ENCODE data around the gene AFF3.

Gene AFF3

DNA sequence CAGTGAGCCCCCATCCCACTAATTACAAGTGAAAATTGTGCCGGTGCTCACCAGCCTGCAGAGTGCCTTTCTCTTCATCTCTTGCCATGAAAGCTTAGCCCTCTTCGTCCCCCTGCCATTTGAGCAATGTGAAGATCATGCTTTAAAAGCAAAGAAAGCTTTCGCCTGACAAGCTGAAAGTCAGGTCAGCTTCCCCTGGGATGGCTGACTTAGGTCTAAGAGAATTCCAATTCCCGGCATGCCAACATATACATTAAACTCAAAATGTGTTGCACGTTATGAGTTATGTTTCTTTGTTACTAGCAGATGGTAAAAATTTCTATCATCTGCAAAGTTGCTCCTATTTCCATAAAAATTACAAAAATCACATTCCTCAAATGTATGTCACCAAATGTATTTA lies 129.8 kb downstream of the AFF3 start:
- DNase-seq (ENCODE audit: low read depth in 3 of 3) = no peak

DNA sequence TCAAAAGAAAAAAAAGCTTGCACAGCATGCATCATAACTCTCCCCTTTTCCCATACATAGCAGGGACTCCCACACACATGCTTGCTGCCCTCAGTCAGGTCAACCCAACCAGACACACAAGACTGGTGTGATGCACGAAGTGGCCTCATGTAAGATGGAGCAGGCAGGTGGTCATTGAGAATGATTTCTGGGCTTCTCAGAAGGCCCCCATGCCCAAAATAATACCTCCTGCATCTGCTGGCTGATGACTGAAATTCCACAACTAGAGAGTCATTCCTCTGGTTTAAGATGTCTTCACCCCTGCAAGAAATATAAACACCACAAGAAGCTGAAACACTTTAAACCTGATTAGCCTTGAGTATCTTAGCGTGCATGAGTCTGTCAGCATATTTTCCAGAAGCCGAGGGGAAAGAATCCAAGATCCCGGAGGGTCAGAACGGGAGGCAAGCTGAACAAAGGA lies 131.1 kb downstream of the AFF3 start:
- DNase-seq (ENCODE audit: low read depth in 3 of 3) = no peak

DNA sequence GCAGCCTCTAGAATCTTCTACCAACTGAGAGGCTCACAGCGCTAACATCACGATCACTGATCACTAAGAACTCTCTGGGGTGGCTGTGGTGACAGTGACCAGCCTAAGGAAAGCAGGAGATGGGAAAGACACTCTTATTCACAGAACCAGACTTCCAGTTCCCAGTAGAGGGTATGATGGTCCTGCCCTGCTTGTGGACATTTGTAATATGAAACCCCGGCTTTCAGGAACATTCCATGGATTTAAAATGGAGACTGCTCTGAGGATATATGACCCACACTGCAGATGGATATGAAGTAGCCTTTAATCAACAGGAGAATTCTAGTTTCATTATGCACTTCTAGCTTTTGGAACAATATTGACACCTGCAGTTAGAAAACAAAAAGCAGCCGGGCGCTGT lies 131.8 kb downstream of the AFF3 start:
- no peak for DNase-seq (ENCODE audit: low read depth in 3 of 3)

DNA sequence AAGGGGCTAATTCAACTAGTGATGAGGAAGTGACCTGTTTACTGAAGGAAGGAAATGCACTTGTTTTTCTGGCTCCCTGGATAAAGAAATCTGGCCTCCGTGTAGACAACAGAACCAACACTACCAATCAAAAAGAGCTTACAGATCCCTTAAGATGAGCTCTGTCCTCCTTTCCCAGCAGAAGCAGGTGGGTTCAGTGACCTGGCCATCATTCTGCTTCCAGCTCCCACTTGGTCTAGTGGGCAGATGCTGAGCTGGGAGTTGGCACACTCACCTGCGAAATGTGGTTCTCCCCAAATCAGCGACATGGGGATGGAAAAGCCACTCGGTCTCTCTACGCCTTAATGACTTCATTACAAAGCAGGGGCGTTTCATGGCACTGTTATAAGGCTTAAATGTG lies 132.6 kb downstream of the AFF3 start:
- DNase-seq (ENCODE audit: low read depth in 3 of 3) = no peak

DNA sequence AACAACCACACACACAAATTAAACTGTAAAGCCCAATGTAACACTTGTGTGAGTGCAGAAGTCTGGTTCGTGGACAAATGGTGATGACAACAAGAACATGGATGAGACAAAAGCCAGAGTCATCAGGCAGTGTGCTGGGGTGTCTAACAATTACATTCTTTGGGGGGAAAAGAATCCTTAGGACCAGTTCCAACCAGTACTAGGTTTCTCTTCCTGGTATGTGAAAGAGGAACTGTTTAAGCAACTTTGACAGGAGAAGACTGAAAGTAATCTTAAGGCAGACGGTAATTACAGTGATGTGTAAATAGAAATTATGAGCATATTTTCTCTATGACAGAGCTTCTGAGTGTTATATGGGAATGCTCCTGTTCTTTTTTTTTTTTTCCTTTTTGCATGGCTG lies 133.4 kb downstream of the AFF3 start:
- DNase-seq (ENCODE audit: low read depth in 3 of 3) = no peak

DNA sequence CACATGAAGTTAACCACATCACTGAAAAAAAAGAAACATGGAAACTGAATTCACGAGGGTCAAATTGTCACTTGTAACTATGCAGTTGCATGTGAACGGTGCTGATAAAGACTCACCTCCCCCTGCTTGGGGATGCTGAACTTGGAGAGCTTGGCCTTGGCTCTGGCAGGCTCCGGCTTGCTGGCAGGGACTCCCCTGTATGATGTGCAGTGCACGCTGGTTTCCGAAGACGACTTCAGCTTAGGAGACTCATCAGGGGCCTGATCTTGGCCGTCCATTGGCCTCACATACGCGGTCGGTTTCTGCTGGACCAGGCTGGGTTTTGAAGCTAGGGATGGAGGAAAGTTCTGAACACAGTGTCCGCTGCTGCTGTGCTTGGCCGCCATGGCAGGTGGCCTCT lies 135.9 kb downstream of the AFF3 start:
- no peak for DNase-seq (ENCODE audit: low read depth in 3 of 3)

DNA sequence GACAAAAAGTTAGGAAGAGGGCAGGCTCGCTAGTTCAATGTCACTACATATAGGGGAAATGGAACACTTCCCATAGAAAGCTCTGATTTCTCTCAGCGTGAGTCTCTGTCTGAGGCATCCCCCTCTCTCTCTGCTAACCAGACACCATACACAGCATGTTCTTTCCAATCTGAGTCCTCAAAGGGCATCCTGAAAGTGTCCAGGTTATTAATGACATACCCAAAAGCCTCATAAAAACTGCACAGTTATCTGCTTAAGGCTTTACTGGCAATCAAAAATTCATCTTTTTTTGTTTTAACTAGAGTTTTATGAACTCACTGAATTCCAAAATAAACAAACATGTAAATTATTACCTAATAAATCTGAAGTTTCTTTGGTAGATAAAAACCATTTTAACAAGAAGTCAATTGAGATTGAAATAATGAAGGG lies 137.4 kb downstream of the AFF3 start:
- DNase-seq (ENCODE audit: low read depth in 3 of 3) = no peak

DNA sequence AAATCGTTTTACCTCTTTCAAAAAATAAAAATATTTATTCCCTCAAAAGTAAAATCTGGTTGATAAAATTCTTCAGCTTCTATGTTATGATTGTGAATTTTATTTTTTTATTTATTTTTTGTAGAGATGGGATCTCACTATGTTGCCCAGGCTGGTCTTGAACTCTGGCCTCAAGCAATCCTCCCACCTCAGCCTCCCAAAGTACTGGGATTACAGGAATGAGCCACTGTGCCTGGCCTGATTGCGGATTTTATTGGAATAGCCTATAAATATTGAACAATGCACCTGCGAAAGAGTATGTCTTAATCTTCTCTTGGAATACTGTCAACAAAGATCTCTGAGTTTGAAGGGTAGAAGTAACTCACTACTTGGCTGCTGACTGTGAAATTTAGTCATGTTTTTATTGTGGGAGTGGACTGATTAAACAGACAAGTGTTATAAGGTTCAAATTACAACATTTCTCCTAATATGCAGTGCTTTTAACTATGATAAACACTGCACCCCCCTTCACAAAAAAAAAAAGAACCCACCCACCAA lies 138.0 kb downstream of the AFF3 start:
- DNase-seq (ENCODE audit: low read depth in 3 of 3) = no peak

DNA sequence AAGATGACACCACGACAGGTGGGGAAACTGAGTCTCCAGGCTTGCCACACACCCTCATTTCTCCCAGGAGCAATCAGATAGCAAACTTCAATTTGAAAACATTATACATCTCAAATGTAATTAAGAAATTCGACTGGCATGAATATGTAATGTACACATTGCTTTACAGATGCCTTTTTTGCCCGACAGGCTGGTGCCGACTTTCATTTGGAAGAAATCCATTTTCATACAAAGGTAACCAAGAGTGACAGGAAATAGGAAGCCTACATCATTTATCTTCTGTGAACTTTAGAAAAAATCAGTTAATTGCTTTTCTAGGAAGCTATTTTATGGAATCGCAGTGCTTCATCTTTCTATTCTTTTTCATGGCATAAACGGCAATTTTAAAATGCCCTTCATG lies 140.3 kb downstream of the AFF3 start:
- DNase-seq (ENCODE audit: low read depth in 3 of 3) = no peak

DNA sequence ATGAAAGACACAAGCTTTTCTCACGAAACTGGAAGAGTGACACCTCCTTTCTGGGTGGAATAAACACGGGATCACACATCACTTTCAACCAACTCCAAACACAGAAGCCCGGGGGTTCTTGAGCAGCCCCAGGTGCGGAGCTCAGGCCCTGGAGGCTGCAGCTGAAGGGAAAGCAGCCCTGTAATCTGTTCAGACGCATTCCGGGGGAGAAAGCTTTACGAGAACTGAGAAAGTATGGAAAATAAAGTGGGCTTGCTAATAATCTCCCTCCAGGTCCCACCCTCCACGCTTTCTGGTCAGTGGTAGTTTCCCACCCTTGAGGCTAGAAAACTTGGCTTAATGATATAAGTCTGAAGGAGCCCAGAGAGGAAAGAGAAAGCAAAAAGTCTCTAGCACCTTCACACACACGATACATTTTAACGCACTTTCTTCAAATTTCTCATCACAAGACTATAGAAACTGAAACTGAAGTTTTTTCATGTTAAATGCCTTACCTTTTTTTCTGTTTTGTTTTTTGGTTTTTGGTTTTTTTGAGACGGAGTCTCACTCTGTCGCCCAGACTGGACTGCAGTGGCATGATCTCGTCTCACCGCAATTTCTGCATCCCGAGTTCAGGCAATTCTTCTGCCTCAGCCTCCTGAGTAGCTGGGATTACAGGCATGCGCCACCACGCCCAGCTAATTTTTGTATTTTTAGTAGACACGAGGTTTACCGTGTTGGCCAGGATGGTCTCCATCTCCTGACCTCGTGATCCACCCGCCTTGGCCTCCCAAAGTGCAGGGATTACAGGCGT lies 141.3 kb downstream of the AFF3 start:
- DNase-seq (ENCODE audit: low read depth in 3 of 3) = no peak

DNA sequence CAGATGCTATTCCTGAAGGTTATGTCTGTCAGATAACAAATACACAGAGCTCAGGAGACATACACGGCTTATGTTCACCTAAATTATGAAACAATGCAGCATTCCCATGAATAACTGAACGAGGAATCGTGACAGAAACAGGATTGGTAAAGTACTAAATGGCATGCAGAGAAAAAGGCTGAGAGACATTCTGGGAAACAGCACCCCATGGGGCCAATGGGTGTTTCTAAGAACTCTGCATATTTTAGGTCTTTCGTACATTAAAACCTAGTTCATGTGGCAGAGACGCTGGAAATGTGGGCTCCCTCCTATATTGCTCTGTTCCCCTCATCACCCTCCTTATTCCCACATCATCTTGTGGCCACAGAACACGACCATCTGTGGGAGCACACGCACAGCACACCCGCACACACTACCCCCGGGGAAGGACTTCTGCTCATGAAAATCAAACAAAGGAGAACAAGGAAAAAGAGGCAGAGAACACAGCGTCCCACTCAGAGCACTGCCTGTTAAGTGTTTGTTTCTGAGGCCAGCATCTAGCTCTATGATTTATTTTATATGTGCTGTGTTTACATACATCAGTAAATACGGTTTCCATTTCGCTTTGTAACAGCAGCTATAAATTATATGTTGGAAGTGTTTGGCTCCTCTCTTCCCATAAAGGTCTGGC lies 143.6 kb downstream of the AFF3 start:
- no peak for DNase-seq (ENCODE audit: low read depth in 3 of 3)

DNA sequence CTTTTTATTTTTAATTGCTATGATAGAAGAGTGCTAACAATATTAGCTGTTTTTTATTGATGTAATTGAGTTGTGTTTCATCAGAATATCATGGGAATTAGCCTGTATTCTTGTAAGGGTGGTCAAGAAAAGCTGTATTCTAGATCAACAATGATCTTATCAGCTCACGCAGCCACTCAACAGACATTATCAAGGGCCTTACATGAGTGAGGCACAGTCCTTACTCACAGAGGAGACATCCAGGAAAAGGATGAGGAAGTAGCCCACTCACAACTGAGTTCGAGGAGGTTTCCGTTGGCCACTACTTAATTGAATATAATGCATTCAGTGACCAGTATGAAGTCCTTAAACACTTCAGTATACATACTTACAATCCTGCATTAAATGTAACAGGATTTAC lies 152.5 kb downstream of the AFF3 start:
- DNase-seq (ENCODE audit: low read depth in 3 of 3) = no peak

DNA sequence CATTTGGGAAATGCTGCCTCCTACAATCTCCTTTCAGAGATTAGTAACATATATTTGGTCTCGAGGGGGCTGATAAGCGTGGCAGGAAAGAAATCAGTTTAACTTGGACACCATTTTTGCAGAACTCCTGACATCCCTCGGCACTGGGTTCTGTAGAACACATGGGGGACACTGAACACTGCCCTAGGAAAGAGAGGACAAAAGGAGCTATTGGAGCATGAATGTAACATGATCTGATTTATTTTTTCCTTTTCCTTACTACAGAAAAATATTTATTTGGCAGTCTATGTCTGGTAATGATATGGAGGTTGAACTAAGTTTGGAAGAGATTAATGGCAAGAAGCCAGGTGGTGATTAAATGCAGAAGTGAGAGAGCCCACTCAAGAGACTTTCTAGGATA lies 153.8 kb downstream of the AFF3 start:
- no peak for DNase-seq (ENCODE audit: low read depth in 3 of 3)

DNA sequence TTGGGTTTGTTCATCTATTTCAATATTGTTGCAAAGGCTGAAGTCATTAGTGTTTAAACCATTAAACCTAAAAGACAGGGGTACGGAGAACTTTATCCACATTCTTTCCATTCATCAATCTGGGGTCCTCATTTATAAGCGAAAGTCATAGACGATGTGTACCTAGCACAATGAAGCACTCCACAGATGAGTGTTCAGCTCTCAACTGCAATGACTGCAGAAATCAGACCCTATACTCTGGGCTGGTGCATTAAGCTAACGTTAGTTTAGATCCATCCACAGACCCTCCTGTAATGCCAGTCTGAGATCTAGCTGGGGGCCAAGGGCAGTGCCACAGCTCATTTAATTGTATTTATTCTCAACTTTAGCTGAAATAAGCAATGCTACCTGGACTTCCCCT lies 155.2 kb downstream of the AFF3 start:
- DNase-seq (ENCODE audit: low read depth in 3 of 3) = no peak

DNA sequence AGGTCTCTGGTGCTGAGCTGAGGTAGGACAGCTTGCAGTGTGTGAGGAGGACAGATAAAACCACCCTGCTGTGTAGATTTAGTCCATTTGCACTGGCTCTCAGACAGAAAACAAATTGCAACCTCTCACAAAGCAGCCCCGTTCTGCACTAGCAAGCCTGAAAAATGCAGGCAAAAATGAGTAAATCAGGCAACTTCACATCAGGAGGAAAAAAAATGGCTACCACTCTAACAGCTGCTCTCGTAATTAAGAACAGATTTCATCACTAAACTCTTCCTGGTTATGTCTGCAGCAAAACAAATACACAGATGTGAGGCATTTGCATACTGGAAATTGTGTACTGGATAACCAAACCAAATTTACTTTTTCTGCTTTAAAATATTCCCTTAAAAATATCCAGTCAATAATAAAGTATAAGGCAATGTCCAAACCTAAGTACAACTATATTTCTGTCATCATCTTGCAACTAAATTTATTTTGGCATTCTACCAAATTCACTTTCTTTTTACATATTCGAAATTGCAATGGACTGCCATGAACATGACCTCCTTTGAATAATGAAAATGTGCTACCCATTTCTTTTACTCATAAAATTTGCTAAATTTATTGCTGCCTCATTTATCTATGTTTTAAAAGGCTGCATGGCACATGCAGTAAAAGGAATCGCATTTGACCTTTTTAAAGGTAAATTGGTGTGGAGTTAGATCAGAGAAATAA lies 157.4 kb downstream of the AFF3 start:
- DNase-seq (ENCODE audit: low read depth in 3 of 3) = no peak

DNA sequence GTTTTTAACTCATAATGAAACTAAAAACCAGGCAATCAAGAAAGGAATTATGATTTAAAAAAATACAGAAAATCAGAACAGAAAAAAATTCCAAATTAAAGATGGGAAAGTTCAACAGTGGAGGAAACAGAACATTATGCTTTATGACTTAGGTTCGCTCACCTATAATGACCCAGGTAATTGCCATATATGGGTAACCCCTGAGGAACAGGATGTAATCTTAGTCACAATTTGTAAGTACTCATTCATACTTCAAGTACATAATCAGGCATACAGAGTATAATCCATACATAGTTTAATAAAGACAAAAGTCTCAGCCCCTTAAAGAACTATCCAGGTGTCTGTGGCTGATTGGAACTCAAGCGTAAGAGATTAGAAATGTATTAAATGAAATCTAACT lies 159.6 kb downstream of the AFF3 start:
- no peak for DNase-seq (ENCODE audit: low read depth in 3 of 3)

DNA sequence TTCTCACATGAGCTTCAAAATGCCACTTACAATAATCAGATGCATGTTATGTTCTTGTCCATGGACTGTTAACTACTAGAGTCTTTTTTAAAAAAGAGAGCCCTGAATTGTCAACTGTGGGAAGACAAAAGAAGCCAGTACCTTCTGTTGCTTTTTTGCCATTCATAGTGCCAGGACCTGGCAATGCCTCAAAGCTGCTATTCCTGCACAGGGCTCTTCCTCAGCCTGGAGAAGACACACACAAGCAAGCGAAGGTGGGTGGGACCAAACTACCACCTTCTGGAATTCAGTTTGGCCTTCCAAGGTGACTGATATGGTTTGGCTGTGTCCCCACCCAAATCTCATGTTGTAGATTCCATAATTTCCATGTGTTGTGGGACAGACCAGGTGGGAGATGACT lies 160.6 kb downstream of the AFF3 start:
- DNase-seq (ENCODE audit: low read depth in 3 of 3) = no peak

DNA sequence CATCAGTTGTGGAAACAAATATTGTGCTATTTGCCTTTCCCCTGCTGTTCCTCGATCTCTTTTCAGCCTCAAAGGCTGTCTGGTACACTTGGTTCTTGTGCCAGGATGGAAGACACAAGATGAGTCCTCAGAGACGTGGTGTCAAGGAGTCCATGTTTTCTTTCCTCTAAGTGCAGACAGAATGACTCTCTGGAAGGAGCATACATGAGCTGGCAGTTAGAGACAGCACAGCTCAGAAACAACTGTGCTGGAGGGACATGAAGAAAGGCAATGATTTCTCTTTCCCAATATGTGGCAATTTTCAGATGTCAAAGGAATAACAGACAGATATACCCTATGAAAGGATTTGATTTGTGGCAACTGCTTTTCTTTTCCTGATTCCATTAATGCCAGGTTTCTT lies 162.2 kb downstream of the AFF3 start:
- no peak for DNase-seq (ENCODE audit: low read depth in 3 of 3)

DNA sequence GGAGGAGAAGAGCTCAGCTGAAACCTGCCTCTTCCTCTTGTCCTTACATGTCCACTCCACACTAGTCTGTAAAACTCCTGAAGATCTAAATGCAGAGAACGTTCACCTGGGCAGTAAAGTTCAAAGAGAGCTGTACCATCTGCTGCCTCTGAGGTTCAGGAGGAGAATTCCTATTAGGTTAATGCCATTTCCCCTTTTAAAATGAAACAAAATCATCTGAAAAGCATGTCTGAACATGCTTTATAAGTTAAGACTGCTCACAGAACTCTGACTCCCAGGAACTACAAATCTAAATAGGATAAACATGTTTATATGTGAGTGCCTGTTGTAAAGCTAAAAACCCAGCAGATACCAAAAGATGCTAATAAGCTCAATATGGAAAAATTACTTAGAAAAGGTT lies 164.4 kb downstream of the AFF3 start:
- no peak for DNase-seq (ENCODE audit: low read depth in 3 of 3)

DNA sequence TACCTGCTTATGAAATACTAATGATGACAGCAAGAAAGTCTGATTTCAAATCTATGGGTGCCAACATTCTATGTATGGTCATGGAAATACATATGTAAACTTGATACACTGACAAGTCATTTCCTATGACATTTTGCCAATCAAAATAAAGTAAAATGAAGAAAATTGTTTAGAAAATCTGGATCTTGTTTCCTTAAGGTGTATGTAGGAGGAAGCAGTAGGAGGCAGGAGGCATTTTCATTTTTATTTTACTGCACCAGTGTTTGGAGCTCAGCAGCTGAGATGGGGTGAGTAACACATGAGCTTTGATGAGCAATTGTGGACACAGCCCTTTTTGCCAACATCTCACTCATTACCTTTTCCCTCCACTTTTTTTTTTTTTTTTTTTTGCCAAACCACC lies 167.0 kb downstream of the AFF3 start:
- DNase-seq (ENCODE audit: low read depth in 3 of 3) = no peak

DNA sequence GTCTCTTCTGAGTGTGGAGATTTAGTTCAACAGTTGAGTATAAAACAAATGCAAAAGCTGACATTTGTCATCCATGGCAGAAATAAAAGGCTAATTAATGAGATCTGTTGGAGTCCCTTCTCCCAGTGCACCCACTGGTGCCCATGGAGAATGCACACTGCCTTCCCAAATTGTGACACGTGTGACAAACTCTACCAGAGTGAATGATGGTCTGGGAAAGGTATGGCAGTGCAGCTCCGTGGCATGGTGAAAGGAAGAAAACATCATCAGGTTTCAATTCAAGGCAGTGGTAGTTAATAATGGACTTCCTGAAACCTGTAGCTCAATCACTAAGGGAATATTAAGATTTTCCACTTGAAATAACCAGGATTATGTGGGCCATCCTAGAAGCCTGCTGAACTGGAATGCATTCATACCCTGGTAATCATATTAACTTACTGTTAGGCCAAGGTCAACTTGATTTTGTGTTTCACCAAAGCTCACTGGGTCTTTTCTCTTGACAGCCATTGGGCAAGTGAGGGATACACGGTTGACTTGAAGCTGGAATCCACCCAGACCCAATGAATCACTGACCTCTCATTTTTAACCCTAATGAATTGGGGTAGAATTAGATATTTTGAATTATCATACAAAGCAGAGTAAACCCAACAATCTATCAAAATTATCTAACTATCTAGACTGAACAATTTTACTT lies 167.6 kb downstream of the AFF3 start:
- no peak for DNase-seq (ENCODE audit: low read depth in 3 of 3)

DNA sequence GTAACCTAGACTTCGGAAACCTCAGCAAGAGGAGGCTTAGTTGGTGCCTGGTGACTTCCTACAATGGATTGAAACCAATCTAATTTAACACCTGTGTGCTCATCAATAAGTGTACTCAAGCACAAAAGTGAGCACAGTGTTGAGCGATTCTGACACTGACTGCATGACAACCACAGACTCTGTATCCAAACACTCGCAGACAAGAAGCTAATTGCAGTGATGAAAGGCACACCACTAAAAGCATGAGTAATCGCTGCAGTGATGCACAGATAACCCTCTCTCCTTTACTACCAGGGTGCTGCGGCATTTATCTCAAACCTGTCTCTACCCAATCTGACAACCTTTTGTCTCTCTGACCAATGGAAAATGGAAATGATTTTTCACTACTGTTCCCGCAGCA lies 168.1 kb downstream of the AFF3 start:
- no peak for DNase-seq (ENCODE audit: low read depth in 3 of 3)

All from stimulated activated CD4-positive, alpha-beta T cell treated with anti-CD3 and anti-CD28 coated beads, TNF-alpha, amount 100 ng/mL, for 24 hours (primary cell).